Peyer's patch (tissue), 4 donors: ENCODE results near the gene HOMEZ. TPM values are rescaled to one million over a fixed set of nuclear protein-coding genes. Genes with fewer than 3 reads are reported as not detected.
"Not testable (repeated sequence)": the region's sequence is repeated elsewhere in the genome, so short reads cannot be mapped to it uniquely, and the experiment has no call there.

Experiments used
- DNase-seq, 3 donors: peaks; one replicate each; pipeline ENCODE4 v3.0.0-alpha.2; 2017 to 2019
- H3K27ac ChIP-seq, 4 donors: fragments of 200-600 bp; sonication (generic); one replicate each; pipeline ENCODE4 v1.5.1; 2016 to 2019
- H3K27me3 ChIP-seq, 2 donors: fragments of 200-600 bp; sonication (generic); one replicate each; pipeline ENCODE4 v1.5.1; 2019
- H3K36me3 ChIP-seq, 3 donors: fragments of 200-600 bp; sonication (generic); one replicate each; pipeline ENCODE4 v1.5.1; 2016 to 2019
- H3K4me1 ChIP-seq, 4 donors: fragments of 200-600 bp; sonication (generic); one replicate each; pipeline ENCODE4 v1.5.1; 2016 to 2019
- H3K4me3 ChIP-seq, 4 donors: fragments of 200-600 bp; sonication (generic); 1 replicate in 3 of 4; 2 replicates in 1 of 4; pipeline ENCODE4 v1.5.1; 2016 to 2019; ENCODE audit warnings: mild to moderate bottlenecking in 1 of 4
- H3K9me3 ChIP-seq, 4 donors: fragments of 200-600 bp; sonication (generic); one replicate each; pipeline ENCODE4 v1.5.1; 2016 to 2019; ENCODE audit warnings: mild to moderate bottlenecking in 1 of 4
- CTCF ChIP-seq, 6 experiments: fragments of 450-650 bp in 4 of 6; fragments of 200-600 bp in 2 of 6; sonication (generic) in 1 of 6; IDR thresholded peaks; one replicate each; pipeline ENCODE4 v1.5.1; 2017 to 2019; ENCODE audit warnings: antibody characterized with exemption in 6 of 6, mild to moderate bottlenecking in 3 of 6, moderate library complexity in 1 of 6
- POLR2A ChIP-seq, 2 donors: fragments of 450-650 bp; IDR thresholded peaks; one replicate each; pipeline ENCODE4 v1.5.1; 2017; ENCODE audit warnings: antibody characterized with exemption in 2 of 2, mild to moderate bottlenecking in 2 of 2, moderate library complexity in 2 of 2
- small RNA-seq, 2 donors: library from RNA; depleted of rRNA; stranded (forward); fragments of <200 nt; gene quantifications; one replicate each; pipeline ENCODE3, GENCODE V24; 2016
- total RNA-seq, 4 donors: library from RNA; depleted of rRNA; stranded (reverse); fragments of >200 nt; gene quantifications; one replicate each; pipeline ENCODE4 v1.1.0, GENCODE V29; 2016

Gene HOMEZ
- total RNA-seq, 4 donors from 2014 or later, result 10.5 to 23.9 (median 15.0) TPM

GRCh38 chr14:23227566-23227965, 58.4 kb downstream of the HOMEZ start:
- DNase-seq, result no peak
- H3K4me1 ChIP-seq, result no peaks in the 10 kb centered on the region
- H3K9me3 ChIP-seq, result no peaks in the 10 kb centered on the region
- H3K27ac ChIP-seq, result no peak overlapping the region
- no peak overlapping the region for H3K4me3 ChIP-seq
- TF ChIP-seq CTCF (IDR thresholded peaks at IDR 0.05) (no peak), POLR2A (IDR thresholded peaks at IDR 0.05) (no peak)
- no peaks in the 10 kb centered on the region for H3K27me3 ChIP-seq
- no peaks in the 10 kb centered on the region for H3K36me3 ChIP-seq

GRCh38 chr14:23224958-23225357, 61.0 kb downstream of the HOMEZ start:
- H3K36me3 ChIP-seq, DNase-seq, H3K27ac ChIP-seq, H3K4me1 ChIP-seq, H3K9me3 ChIP-seq, H3K27me3 ChIP-seq, H3K4me3 ChIP-seq: not testable (repeated sequence)

Small RNAs within 50 kb of the gene (small RNA-seq; reads per million reads assigned to genes)
- gene AL049829.1 (0 reads per million in 2 donors), gene RNU6-1046P (0 reads per million in 2 donors)

Other genes with a start within 250 kb of the HOMEZ start
- not detected for gene PSMB11, start 243.9 kb downstream of the HOMEZ start, total RNA-seq
- gene CDH24, start 228.6 kb downstream of the HOMEZ start, total RNA-seq, result 10 to 100 TPM in 1 of 4 donors, 1 to 10 TPM in 3; 1.1 to 12.4 (median 5.5) TPM
- gene ACIN1, start 191.0 kb downstream of the HOMEZ start, total RNA-seq, result 100 to 1,000 TPM; 130 to 281 (median 238) TPM
- 10 to 100 TPM in 3 of 4 donors, 1 to 10 TPM in 1; 5.0 to 30.3 (median 18.8) TPM for gene C14orf119, start 190.6 kb downstream of the HOMEZ start, total RNA-seq
- not detected for gene CIROP, start 181.1 kb downstream of the HOMEZ start, total RNA-seq
- not detected for gene CEBPE, start 166.9 kb downstream of the HOMEZ start, total RNA-seq
- 10 to 100 TPM; 21.8 to 56.9 (median 35.0) TPM for gene SLC7A8, start 102.5 kb downstream of the HOMEZ start, total RNA-seq
- gene RNF212B, start 48.2 kb downstream of the HOMEZ start, total RNA-seq, result not detected
- 10 to 100 TPM; 16.5 to 39.2 (median 21.4) TPM for gene PPP1R3E, start 16.7 kb upstream of the HOMEZ start, total RNA-seq
- 10 to 100 TPM; 29.9 to 43.1 (median 32.0) TPM for gene BCL2L2, start 20.7 kb upstream of the HOMEZ start, total RNA-seq
- gene PABPN1, start 35.3 kb upstream of the HOMEZ start, total RNA-seq, result 100 to 1,000 TPM in 3 of 4 donors, 10 to 100 TPM in 1; 79.3 to 149 (median 116) TPM
- 10 to 100 TPM in 1 of 4 donors, 1 to 10 TPM in 3; 1.6 to 19.0 (median 5.2) TPM for gene SLC22A17, start 66.8 kb upstream of the HOMEZ start, total RNA-seq
- 1 to 10 TPM in 3 of 4 donors, not detected in 1; 2.1 to 4.4 (median 4.1) TPM for gene EFS, start 79.0 kb upstream of the HOMEZ start, total RNA-seq
- gene IL25, start 86.7 kb upstream of the HOMEZ start, total RNA-seq, result not detected
- gene CMTM5, start 90.9 kb upstream of the HOMEZ start, total RNA-seq, result not detected
- not detected for gene MYH6, start 122.1 kb upstream of the HOMEZ start, total RNA-seq
- under 1 TPM in 3 of 4 donors, not detected in 1; 0.18 to 0.40 (median 0.19) TPM for gene MYH7, start 149.5 kb upstream of the HOMEZ start, total RNA-seq
- gene NGDN, start 183.6 kb upstream of the HOMEZ start, total RNA-seq, result 10 to 100 TPM; 25.5 to 61.9 (median 35.4) TPM